Measurements from ENCODE around the gene ARHGEF10L.

GRCh38 chr1:17567582-17567981 is 28.1 kb downstream of the ARHGEF10L start:
- TF ChIP-seq POLR2A (IDR thresholded peaks at IDR 0.05) (no peak), CTCF (IDR thresholded peaks at IDR 0.05) (no peak)

Measured in Peyer's patch (tissue), 4 donors.